Measurements from ENCODE around the gene MSL3B.
"Not testable (repeated sequence)": the region's sequence is repeated elsewhere in the genome, so short reads cannot be mapped to it uniquely, and the experiment has no call there.

The MSL3B gene

GRCh38 chr2:233867993-233868532 lies at the start of gene MSL3B:
Gene MSL3B (minus strand): TSS chr2:233868386.
- DNase-seq: peak; percentile 62

GRCh38 chr2:233917116-233917515 lies 48.9 kb upstream of the MSL3B start, which contains the start of gene TRPM8:
Gene TRPM8 (plus strand): TSS chr2:233917373. CDS start chr2:233926538, 9,165 bp downstream.
- no peak for DNase-seq

GRCh38 chr2:233915128-233915527 lies 46.9 kb upstream of the MSL3B start:
- peak; percentile 43 for DNase-seq

- DNase-seq: no peak
These were observed 44.7 kb upstream of the MSL3B start for GRCh38 chr2:233912691-233913423.

- no peak for DNase-seq
These were observed 39.4 kb upstream of the MSL3B start for GRCh38 chr2:233907627-233908026.

GRCh38 chr2:233905945-233906344 lies 37.8 kb upstream of the MSL3B start:
- no peak for DNase-seq

GRCh38 chr2:233901884-233902283 lies 33.7 kb upstream of the MSL3B start:
- DNase-seq: peak; percentile 12

GRCh38 chr2:233901367-233901766 lies 33.2 kb upstream of the MSL3B start:
- no peak for DNase-seq

GRCh38 chr2:233896253-233896652 lies 28.1 kb upstream of the MSL3B start:
- not testable (repeated sequence) for DNase-seq

- no peak for DNase-seq
These were observed 24.6 kb upstream of the MSL3B start for GRCh38 chr2:233892793-233893192.

- DNase-seq: no peak
These were observed 14.2 kb upstream of the MSL3B start for GRCh38 chr2:233882353-233882752.

GRCh38 chr2:233872125-233872524 lies 3.9 kb upstream of the MSL3B start:
- not testable (repeated sequence) for DNase-seq

- DNase-seq: no peak
These were observed 3.2 kb upstream of the MSL3B start for GRCh38 chr2:233871432-233871831.

GRCh38 chr2:233866479-233866878 lies 1.7 kb downstream of the MSL3B start:
- DNase-seq: no peak

GRCh38 chr2:233865838-233866237 lies 2.3 kb downstream of the MSL3B start:
- no peak for DNase-seq

- DNase-seq: no peak
These were observed 5.9 kb downstream of the MSL3B start for GRCh38 chr2:233862261-233862768.

GRCh38 chr2:233858331-233858730 lies 9.9 kb downstream of the MSL3B start:
- DNase-seq: no peak

GRCh38 chr2:233857511-233858141 lies 10.6 kb downstream of the MSL3B start:
- DNase-seq: no peak

- no peak for DNase-seq
These were observed 12.0 kb downstream of the MSL3B start for GRCh38 chr2:233856184-233856583.

- no peak for DNase-seq
These were observed 12.8 kb downstream of the MSL3B start for GRCh38 chr2:233855345-233855744.

GRCh38 chr2:233854241-233854981 lies 13.8 kb downstream of the MSL3B start, which contains the start of gene HJURP:
Gene HJURP (minus strand): TSS chr2:233854535. CDS start chr2:233854500, 35 bp downstream.
- peak; percentile 96 for DNase-seq

GRCh38 chr2:233853883-233854240 lies 14.3 kb downstream of the MSL3B start:
- no peak for DNase-seq

- DNase-seq: no peak
These were observed 14.8 kb downstream of the MSL3B start for GRCh38 chr2:233853353-233853752.
